UCSD-AML1 (cell line): ENCODE measurements around the gene CRAMP1.

ENCODE experiments used
- DNase-seq: peaks from one replicate; lab custom pipeline; 2025; ENCODE audit not compliant: unreplicated experiment; lab: John Stamatoyannopoulos, UW

Gene CRAMP1

DNA sequence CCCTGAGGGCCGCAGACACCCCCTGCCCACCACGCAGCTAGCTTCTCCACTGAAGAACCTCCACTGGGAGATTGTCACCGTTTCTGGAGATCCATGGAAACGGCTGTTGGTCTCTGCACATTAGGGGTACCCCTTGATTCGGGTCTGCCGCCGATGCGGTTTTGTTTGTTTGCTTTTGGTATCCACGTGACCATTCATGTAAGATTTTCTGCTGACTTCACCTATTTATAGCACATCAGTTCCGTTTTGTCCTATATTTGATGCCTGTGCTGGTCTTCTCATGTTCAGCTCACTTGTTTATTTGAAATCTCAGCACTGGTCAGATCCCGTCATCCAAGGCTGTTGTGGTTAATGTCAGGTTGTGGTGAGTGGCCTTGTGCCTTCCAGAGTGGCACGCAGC, 21.1 kb downstream of the CRAMP1 start:
- DNase-seq, result no peak

DNA sequence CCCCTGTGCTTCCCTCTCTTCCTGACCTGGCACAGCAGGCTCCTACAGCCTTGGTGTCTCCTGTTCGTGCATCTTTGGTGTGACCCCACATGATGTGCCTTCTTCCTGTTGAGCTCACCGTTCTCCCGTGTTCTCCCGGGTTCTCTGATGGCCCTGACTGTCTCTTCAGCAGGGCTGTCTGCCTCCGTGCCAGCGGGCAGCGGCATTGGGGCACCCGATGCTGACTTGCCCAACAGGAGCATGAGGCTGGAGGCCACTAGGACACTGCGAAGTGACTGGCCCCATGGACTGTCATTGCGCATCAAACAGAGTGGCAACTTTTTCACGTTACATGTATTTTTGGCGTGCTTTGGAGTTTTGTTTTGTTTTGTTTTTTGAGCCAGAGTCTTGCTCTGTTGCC, 22.4 kb downstream of the CRAMP1 start:
- DNase-seq, result no peak

DNA sequence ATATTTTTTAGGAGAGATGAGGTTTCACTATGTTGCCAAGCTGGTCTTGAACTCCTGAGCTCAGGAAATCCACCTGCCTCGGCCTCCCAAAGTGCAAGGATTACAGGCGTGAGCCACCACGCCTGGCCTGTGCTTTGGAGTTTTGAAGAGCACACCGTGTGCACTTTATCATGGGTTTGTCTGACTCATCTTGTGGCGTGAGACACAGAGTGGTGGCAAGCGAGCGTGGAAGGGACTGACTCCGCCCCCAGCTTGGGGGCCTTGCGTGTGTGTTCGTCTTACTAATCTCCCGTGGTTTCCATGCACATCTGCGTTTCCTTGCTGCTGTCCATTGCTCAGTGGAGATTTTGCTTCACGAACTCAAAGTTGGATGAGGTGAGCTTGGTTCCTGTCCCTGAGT, 22.9 kb downstream of the CRAMP1 start:
- DNase-seq, result no peak

DNA sequence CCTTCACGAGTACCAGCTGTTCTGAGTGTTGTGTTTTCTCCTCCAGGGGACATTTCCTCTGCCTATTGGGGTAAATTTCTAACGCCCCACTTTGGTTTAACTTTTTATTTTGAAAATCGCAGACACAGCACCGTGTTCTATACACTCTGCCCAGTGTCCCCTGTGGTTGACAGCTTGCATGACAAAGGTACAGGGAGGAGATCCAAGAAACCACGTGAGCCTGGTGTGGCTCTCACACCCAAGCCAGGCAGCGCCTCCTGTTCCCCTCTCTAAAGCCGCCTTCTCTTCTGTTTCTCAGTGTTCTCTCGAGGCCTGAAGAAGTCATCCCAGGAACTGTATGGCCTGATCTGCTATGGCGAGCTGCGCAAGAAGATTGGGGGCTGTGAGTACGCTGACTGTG, 25.4 kb downstream of the CRAMP1 start:
- DNase-seq, result no peak

DNA sequence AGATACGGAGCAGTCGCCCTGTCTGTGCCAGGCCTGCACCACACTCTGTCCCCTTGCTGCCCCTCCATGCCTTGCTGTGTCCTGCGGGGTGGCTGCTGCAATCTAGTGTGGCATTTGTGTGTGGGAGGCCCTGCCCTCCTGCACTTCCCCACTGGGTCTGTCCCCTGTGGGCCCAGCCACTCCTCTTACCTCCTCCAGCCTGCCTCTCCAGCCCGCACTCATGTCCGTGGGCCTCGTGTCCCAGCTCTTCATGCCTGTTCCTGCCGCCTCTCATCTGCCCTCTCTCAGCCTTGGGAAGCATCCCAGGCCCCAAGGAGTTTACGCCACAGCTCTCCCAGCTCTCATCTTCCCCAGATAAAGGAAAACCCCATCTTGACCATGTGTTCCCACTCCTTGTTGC, 26.6 kb downstream of the CRAMP1 start:
- DNase-seq, result no peak

DNA sequence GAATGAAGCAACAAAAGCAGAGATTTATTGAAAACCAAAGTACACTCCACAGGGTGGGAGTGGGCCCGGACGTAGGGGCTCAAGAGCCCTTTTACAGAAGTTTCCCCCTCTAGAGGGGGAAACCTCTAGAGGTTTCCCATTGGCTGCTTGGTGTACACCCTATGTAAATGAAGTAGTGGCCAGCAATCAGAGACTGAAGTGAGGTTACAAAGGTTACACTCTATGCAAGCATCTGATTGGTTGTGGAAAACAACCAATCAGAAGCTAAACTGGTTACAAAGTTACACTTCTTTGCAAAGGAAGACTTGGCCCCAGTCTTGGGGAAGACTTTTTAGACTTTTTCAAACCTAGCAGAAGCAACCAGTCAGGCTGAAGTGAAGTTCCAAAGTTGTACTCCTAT, 27.1 kb downstream of the CRAMP1 start:
- DNase-seq, result no peak

DNA sequence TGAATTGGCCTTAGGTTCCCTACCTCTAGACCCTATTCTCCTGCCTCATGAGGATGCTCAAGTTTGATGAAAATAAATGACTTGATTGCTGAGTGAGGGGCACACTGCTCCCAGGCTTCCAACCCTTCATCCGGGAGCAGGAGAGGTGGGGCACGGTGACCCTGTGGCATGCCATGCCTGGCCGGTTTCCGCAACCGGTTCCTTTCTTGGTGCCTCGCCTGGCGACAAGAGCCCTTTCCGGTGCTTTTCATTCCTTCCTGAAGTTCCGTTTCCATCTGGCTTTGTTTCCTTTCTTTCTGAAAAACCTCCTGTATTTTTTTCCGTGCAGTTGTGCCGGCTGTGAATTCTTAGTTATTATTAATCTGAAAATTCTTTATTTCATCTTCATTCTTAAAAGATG, 27.7 kb downstream of the CRAMP1 start:
- no peak for DNase-seq

DNA sequence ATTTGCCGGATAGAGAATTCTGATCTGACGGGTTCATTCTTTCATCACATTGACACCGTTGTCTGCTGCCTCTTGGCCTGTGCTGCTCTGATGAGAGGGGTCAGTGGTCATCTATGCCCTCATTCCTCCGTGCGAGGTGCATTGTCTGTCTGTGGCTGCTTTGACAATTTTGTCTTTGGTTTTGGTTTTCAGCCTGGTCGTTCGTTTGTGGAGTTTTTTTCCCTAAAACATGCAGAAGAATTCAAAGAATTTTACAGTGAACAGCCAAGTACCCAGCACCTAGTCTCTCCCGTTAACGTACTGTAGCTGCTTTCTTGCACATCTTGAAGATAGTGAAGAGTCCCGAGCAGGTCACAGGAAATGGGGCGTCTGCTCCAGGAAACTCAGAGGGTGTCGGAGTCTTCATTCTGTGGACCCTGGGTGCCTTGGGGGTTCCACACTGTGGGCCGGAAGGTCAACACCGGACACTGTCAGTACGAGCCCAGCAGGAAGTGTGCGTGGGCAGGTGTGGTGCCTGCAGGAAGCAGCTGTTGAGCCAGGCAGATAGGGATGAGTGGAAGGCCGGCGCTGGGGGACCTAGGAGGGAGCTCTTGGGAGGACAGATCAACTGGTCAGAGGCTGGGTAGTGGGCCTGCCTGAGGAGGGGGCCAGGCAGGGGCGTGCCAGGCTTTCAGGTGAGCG, 28.2 kb downstream of the CRAMP1 start:
- no peak for DNase-seq

DNA sequence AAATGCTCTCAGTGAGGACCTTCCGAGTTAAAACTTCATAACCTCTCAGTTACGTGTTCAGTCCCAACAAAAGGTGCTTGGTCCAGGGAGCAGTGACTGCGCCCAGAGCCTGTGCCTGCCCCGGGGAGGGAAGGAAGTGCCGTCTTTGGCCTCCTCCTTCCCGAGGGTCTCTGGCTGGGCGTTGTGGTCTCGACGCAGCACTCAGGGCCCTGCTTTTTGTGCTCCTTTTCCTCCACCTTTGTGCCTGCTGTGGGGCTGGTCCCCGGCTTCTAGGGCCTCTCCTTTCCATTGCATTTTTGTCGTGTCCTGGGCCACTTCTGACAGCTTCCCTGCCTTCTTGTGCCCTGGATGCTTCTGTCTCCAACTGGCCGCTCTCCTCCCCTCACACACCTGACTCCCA, 29.1 kb downstream of the CRAMP1 start:
- no peak for DNase-seq

DNA sequence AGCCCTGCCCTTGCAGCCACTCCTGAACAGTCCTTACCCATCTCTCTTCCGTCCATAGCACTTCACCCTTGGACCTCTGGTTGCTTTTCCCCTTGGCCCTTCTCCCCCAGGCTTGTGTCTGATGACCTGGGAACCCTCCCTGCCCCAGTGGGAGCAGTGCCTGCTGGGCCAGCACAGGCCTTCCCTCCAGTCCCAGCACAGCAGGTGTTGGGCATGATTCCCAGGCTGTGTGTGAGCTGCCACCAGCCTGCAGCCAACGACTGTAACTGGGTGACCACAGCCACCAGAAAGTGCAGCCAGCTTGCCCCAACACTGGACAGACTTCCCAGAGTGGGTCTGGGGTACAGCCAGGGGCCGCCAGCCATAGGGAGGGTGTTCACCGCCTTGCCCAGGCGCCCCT, 30.0 kb downstream of the CRAMP1 start:
- no peak for DNase-seq

DNA sequence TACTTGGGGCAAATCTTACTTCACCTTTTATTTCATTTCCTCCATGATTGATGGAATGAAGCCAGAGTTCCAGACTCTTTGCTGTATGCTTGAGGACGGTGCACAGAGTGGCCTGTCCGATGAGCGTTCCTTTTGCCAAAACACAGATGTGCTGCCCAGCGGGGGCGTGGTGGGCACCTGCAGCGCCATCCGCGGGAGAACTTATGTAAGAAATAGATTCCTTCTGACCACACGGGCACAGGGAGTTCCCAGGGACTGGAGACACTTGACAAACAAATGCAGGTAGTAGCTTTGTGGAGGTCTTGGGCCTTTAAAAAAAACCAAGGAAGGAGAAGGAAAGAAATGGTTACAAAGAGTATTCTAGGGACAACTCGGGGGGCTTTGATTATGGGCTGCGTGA, 30.6 kb downstream of the CRAMP1 start:
- no peak for DNase-seq

DNA sequence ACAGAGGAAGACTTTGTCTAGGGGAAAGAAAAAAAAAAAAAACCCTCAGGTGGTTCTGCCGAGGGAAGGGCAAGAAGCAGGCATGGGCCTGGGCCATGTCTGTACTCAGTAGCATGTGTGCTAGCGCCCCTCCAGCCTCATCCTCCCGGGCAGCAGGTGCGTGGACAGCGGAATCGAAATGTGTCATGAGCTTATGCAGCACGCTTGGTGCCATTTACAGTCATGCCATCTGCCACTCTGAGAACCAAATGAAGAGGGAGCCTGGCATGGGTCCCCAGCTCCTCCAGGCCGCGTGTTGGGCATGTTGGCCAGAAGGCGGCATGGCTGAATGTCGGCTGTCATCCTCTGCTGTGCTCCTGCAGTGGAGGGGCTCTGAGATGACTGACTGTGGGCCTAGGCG, 31.4 kb downstream of the CRAMP1 start:
- no peak for DNase-seq

DNA sequence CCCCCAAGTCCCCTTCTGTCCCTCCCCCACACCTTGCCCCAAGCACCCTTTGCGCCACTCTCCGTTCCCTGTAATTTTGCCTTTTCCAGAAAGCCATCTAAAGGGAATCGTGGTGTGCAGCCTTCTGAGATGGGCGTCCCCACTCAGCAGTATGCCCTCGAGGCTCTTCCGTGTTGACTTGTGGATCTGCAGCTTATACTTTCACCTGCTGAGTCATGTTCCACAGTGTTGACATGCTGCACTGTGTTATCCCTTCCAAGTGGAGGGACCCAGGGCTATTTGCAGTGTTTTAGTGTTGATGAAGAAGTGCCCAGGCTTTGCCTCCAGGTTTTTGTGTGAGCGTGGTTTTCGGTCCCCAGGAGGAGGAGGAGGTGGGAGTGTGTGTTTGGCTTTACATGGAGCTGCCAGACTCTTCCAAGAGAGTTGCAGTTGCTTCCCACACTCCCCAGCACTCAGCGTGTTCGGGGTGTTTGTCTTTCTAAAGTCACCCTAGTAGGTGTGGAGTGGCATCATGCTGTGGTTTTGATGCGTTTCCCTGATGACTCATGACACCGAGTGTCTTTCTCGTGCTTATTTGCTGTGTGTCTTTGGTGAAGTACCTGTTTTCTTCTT, 33.9 kb downstream of the CRAMP1 start:
- DNase-seq, result no peak

DNA sequence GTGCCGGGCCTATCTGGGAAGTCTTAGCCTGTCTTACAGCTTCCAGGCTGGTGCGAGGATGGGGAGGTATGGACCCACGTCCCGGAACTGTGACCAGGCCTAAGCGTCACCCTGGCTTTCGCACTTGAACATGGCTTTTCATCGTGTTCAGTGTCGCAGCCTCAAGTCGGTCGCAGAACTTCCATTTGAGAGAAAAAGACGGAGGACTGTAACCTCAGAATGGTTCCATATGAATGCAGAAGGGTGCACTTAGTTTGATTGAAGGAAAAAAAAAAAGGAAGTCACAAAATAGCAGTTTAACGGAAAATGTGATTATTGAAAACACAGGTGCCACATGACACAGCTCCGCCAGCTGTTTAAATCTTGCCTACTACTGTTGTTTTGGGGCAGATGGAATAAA, 35.7 kb downstream of the CRAMP1 start:
- no peak for DNase-seq

DNA sequence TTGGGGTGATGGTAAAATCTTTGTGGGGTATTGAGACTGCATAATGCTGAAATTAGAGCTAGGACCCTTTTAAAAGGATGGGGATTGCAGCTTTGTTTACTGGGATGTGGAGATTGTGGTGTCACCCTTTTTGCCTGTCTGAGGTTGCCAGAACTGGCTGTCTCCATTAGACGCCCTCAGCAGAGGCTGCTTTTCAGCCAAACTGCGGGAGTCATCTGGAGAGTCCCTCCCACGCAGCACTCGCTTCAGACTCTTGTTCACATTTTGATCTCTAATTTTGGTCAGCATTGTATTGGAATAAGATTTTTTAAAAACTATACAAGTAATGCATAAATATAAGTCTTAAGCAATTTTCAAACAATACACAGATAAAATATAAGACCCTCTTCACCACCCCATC, 38.0 kb downstream of the CRAMP1 start:
- DNase-seq, result no peak

DNA sequence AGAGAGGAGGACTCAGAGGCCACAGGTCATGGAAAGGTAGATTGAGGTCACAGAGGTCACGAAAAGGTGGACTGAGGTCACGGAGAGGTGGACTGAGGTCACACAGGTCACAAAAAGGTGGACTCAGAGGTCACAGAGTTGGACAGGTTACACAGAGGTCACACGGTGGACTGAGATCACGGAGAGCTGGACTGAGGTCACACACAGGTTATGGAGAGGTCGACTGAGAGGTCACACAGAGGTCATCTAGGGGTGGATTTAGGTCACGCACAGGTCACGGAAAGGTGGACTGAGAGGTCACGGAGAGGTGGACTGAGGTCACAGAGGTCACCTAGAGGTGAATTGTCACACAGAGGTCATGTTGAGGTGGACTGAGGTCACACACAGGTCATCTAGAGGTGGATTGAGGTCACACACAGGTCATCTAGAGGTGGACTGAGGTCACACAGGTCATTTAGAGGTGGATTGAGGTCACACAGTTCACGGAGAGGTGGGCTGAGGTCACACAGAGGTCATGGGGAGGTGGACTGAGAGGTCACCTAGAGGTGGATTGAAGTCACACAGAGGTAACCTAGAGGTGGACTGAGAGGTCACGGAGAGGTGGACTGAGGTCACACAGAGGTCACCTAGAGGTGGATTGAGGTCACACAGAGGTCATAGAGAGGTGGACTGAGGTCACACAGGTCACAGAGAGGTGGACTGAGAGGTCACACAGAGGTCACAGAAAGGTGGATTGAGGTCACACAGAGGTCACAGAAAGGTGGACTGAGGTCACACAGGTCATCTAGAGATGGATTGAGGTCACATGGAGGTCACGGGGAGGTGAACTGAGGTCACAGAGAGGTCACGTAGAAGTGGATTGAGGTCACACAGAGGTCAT, 39.2 kb downstream of the CRAMP1 start:
- DNase-seq, result no peak

DNA sequence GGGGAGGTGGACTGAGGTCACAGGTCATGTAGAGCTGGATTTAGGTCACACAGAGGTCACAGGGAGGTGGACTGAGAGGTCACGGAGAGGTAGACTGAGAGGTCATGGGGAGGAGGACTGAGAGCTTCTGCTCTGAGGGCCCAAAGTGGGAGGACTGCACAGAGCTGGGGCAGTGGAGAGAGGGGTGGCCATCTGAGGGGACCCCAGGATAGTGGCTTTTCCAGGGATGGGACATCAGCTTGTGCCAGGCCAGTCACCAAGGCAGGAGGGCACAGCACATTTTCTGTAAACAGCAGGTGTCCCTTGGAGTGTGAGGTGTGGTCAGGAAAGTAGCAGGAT, 39.8 kb downstream of the CRAMP1 start:
- no peak for DNase-seq

DNA sequence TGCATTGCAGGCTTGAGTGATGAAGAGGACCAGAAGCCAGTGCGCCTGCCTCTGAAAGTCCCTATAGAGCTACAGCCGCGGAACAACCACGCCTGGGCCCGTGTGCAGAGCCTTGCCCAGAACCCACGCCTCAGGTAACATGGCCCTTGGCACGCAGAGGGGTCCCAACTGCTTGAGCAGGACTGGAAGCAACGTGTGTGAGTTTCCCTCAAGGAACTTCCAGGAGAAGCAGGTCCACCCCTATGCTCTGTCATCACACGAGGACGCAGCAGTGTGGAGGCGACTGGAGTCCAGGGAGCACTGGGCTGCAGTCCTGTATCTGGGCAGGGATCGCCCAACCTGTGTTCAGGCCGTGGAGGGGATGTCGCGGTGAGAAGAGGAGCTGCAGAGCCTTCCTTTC, 40.9 kb downstream of the CRAMP1 start:
- no peak for DNase-seq

DNA sequence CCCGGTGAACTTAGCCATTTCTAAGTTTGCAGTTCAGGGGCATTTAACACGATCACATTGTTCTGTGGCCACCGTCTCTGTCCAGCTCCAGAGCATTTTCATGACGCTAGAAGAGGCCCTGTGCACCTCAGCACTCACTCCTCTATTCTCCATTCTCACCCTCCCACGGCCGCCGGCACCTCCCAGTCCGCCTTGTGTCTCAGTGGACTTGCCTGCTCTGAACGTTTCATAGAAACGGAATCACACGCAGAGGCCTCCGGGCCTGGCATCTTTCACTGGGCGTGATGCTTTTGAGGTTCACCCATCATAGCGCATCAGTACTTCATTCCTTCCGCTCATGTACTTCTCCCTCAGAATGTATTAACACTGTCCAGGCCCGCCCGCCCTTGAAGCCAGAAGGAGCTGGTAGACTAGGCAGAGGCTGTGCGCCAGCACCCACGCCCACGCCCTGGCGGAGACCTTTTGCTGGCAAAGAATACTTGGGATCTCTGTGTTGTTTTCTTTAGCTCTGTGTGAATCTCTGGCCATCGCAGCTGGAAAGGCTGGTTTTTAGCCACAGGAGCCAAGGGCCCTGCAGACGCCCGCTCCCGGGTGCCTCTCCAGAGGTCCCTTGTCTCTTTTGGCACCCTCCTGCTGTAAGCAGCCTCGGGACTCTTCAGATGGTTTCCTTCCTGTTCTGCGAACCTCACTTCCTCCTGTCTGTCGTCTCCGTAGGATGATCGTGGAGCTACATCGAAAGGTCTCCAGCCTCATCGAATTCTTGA, 42.5 kb downstream of the CRAMP1 start:
- no peak for DNase-seq

DNA sequence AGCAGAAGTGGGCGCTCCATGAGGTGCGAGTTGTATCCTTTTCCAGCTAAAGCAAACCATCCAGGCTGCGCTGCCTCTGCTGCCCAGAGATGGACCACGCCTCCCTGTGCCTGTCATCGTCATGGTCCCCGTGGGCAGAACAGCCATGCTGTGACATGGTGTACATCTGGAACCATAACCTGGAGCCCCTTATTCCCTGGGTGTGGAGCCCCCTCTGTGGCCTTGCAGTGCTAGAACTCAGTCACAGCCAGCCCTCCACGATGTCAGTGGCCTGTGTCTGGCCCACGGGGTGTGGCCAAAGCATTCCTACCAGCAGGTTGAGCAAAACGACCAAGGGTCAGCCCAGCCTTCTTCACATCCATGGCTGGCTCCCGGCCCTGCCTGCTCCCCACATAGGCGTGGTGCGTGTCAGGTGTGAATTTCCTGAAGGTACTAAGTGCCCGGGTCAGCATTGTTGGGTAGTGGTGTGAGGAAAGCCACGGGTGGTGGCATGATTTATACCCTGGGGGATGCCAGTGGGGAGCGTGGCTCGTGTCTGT, 43.2 kb downstream of the CRAMP1 start:
- no peak for DNase-seq
